GM21619 (cell line): Measurements from ENCODE around the gene PNKP.

Experiments used
- ATAC-seq: cut with Tn5 transposase; IDR thresholded peaks from one replicate; pipeline ENCODE4 v1.9.1; 2021; ENCODE audit not compliant: unreplicated experiment

The PNKP gene

GRCh38 chr19:49876422-49877019 lies 9.1 kb upstream of the PNKP start:
- peak; percentile 38 for ATAC-seq

- ATAC-seq: no peak
Observed at GRCh38 chr19:49875857-49876421, 8.6 kb upstream of the PNKP start.

GRCh38 chr19:49875177-49875576 lies 7.8 kb upstream of the PNKP start:
- ATAC-seq: no peak

- ATAC-seq: no peak
Observed at GRCh38 chr19:49874503-49875157, 7.3 kb upstream of the PNKP start.

- ATAC-seq: no peak
Observed at GRCh38 chr19:49873834-49874233, 6.5 kb upstream of the PNKP start.

DNA sequence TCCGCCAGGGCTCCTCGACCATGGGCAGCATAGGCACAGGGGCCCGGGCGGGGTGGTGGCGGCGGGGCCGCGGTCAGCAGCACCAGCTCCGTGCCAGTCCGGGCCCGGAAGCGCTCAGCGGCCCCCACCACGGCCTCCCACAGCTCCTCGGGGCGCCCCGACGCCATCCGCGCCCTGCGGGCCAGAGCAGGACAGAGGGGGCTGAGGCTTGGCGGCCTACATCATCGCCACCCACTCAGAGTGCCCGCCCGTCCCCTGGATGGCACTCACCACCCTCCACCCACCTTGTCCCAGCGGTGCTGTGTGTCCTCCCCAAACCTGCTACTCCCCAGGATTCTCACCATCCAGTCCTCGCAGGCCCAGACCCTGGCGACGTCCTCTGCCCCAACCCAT lies 5.7 kb upstream of the PNKP start:
- no peak for ATAC-seq

- ATAC-seq: no peak
Observed at GRCh38 chr19:49872245-49873128, 5.1 kb upstream of the PNKP start.

GRCh38 chr19:49871349-49871985 lies 4.1 kb upstream of the PNKP start:
- ATAC-seq: no peak

- no peak for ATAC-seq
Observed at GRCh38 chr19:49870309-49870901, 3.0 kb upstream of the PNKP start.

DNA sequence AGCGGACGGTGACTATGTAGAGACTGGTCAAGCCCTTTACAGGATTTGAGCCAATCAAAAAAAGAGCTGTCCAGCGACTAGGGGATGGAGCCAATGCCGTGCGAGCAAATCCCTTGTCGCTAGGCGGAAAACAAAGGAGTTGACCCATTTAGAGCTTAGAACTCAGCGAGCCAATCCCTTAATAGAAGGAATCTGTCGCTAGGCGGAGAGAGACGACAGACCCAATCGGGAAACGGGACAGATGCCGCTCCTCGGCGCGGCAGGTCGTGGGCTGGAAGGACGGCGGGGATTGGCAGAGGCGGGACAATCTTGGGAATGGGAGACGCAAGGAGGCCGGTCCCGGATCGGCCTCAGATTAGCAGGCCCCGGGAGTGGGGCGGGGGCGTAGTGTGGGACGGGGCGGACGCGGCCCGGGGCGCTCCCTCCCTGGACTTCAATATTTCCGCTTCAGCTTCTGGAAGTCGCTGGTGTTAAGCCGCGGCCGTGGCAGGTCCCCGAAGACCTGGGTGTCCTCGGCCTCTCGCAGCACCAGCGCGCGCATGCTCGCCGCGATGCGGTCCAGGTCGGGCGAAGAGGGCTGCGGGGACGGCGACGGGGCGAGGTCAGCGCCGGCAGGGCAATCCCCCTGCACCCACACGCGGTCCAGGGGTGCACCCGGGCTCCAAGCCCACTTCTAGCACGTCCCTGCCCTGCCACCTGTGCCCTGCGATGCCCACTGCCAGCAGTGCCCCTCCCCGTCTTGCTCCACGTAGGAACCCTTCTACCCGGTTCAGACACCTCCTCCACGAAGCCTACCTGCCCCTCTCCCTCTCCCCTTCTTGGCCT lies 2.3 kb upstream of the PNKP start:
- peak; percentile 66 for ATAC-seq

GRCh38 chr19:49869009-49869483 lies 1.7 kb upstream of the PNKP start:
- ATAC-seq: no peak

GRCh38 chr19:49864890-49865289 lies 2.5 kb downstream of the PNKP start:
- no peak for ATAC-seq

DNA sequence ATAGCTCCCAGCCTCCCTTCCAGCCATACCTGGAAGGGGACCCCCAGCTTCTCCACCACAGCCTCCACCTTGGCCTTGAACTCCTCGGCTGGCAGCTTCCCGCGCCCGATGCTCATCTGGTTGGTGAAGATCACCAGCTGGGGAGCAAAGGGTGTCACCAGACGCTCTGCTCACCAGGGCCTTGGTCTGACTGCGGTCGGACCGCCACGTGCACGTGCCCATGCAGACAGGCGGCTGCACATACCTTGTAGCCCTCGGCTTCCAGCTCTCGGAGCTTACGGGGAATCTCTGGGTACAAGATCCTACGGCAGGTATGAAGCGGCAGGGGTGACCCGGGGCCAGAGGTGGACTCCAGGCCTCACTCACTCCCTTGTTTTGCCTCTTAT lies 3.4 kb downstream of the PNKP start:
- ATAC-seq: no peak

DNA sequence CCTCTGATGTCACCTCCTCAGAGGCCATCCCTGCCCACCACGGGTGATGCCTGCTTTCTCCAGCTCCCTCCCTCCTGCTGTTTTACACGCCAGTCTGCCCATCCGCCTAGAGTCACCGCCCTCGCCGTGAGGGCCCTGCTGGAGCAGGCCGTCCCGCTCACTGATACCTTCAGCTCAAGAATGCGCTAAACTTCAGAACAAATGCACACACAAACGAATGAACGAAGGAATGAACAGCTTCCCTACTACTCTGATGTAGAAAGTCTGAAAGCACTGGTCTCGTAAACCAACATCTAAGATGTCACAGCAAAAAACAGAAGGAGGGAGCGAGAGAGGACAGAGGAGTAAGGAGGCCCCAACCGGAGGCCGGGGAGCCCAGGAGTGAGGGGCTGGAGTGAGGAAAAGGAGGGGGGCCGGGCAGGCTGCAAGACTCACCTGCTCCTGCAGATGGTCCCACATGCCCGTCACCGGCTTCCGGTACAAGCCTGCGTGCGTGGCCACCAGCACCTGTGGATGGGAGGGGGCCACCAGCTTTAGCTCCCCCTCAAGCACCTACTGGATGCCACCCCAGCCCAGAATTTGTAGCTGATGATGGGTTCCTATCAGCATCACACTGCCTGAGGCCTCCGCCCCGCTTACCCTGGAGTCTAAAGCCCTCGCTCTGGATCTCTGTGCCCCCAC lies 4.0 kb downstream of the PNKP start:
- no peak for ATAC-seq

DNA sequence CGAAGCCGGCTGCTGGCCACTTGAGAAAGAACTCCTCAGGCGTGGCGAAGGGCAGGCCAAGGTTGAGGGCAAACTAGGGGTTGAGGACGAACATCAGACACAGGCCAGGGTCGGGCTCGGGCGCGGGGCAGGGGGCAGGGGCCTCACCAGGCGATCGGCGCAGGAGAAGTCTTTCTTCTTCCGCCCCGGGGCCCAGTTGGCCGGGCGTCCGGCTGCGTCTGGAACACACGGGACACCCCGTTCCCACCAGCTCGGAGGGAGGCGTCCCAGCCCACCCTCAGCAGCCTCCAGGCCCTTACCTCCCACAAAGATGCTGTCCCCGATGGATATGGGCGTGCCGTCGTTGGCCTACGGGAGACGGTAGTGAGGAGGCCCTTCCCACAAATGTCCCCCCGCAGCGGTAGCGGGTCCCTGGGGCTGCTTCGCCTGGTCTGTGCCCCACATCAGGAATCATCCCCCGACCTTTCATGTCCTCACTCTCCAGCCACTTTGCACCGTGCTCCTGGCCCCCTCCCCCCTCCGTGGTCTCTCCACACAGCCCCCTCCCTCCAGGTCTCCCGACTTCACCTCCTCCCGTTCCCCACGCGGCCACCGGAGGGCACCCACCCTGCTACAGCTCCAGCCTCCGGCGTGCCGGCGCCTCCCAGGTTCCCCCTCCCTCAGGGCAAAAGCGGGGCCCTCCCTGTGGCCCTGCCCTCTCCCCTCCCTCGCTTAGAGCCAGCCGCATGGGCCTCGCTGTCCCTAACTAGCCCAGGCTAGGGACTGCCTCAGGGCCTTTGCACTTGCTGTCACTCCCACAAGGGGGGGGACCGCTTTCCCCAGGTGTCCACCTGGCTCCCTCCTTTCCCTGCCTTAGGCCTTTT lies 4.8 kb downstream of the PNKP start:
- ATAC-seq: no peak

- no peak for ATAC-seq
Observed at GRCh38 chr19:49861541-49862378, 5.6 kb downstream of the PNKP start.

- no peak for ATAC-seq
Observed at GRCh38 chr19:49861107-49861506, 6.3 kb downstream of the PNKP start.
